Measurements from ENCODE around the gene NDC1.

GRCh38 chr1:53735681-53736080, 102.4 kb downstream of the NDC1 start:
- TF ChIP-seq POLR2A (IDR thresholded peaks at IDR 0.05): no peak
- no peak for TF ChIP-seq CTCF (IDR thresholded peaks at IDR 0.05)
- no peak for TF ChIP-seq POLR2AphosphoS5 (IDR thresholded peaks at IDR 0.05)

Measured in prostate gland (tissue), 2 donors.